H9 (cell line): ENCODE results near the gene SPAG17. TPM values are rescaled to one million over a fixed set of nuclear protein-coding genes. Genes with fewer than 3 reads are reported as not detected.

Experiments used
- DNase-seq: peaks from one replicate; pipeline ENCODE4 v3.0.0-alpha.2; 2017
- H2AFZ ChIP-seq: one replicate; pipeline ENCODE4 v1.6.1; 2013; ENCODE audit warnings: mild to moderate bottlenecking, low read length, control low read depth, moderate library complexity
- H2AK5ac ChIP-seq: 2 replicates; pipeline ENCODE4 v1.6.1; 2013; ENCODE audit warnings: low read length, control low read depth, mixed read lengths; ENCODE audit not compliant: insufficient read length
- H2BK120ac ChIP-seq: one replicate; pipeline ENCODE4 v1.6.1; 2013; ENCODE audit warnings: low read depth, mild to moderate bottlenecking, low read length, control low read depth, inconsistent platforms; ENCODE audit not compliant: poor library complexity, severe bottlenecking
- H2BK12ac ChIP-seq: 2 replicates; pipeline ENCODE4 v1.6.1; 2013; ENCODE audit warnings: low read length, control low read depth, mixed read lengths, low read depth; ENCODE audit not compliant: insufficient read length
- H2BK15ac ChIP-seq: 2 replicates; pipeline ENCODE4 v1.6.1; 2013; ENCODE audit warnings: low read depth, low read length, control low read depth
- H2BK20ac ChIP-seq: one replicate; pipeline ENCODE4 v1.6.1; 2013; ENCODE audit warnings: low read depth, mild to moderate bottlenecking, low read length, control low read depth, inconsistent platforms; ENCODE audit not compliant: poor library complexity, severe bottlenecking
- H2BK5ac ChIP-seq: 2 replicates; pipeline ENCODE4 v1.6.1; 2013; ENCODE audit warnings: low read length, control low read depth, mixed read lengths; ENCODE audit not compliant: insufficient read length
- H3K14ac ChIP-seq: 2 replicates; pipeline ENCODE4 v1.6.1; 2013; ENCODE audit warnings: low read length, control low read depth; ENCODE audit not compliant: insufficient read depth
- H3K18ac ChIP-seq: 2 replicates; pipeline ENCODE4 v1.6.1; 2013; ENCODE audit warnings: low read depth, mild to moderate bottlenecking, mixed read lengths, low read length, control low read depth; ENCODE audit not compliant: insufficient read length
- H3K23ac ChIP-seq: 2 replicates; pipeline ENCODE4 v1.6.1; 2013; ENCODE audit warnings: low read length, control low read depth, mixed read lengths, low read depth; ENCODE audit not compliant: insufficient read length
- H3K23me2 ChIP-seq: 2 replicates; pipeline ENCODE4 v1.6.1; 2013; ENCODE audit warnings: low read depth, mild to moderate bottlenecking, mixed read lengths, low read length, control low read depth; ENCODE audit not compliant: insufficient read length, poor library complexity, severe bottlenecking
- H3K27ac ChIP-seq: 2 replicates; pipeline ENCODE4 v1.5.1; 2013; ENCODE audit warnings: low read length, control low read depth, mixed read lengths, low read depth; ENCODE audit not compliant: insufficient read length
- H3K27me3 ChIP-seq: 2 replicates; pipeline ENCODE4 v1.6.1; 2013; ENCODE audit warnings: low read length, control low read depth, inconsistent platforms; ENCODE audit not compliant: insufficient read depth
- H3K4ac ChIP-seq: 2 replicates; pipeline ENCODE4 v1.6.1; 2013; ENCODE audit warnings: low read depth, mild to moderate bottlenecking, control low read depth, inconsistent platforms, low read length, moderate library complexity
- H3K4me1 ChIP-seq: 2 replicates; pipeline ENCODE4 v1.6.1; 2013; ENCODE audit warnings: low read length, control low read depth, inconsistent platforms; ENCODE audit not compliant: insufficient read depth
- H3K4me2 ChIP-seq: 2 replicates; pipeline ENCODE4 v1.6.1; 2013; ENCODE audit warnings: low read length, control low read depth, mixed read lengths; ENCODE audit not compliant: insufficient read length, insufficient read depth
- H3K56ac ChIP-seq: 2 replicates; pipeline ENCODE4 v1.6.1; 2013; ENCODE audit warnings: low read depth, mild to moderate bottlenecking, mixed read lengths, low read length, control low read depth; ENCODE audit not compliant: insufficient read length
- H3K79me1 ChIP-seq: 2 replicates; pipeline ENCODE4 v1.6.1; 2013; ENCODE audit warnings: low read depth, mild to moderate bottlenecking, moderate library complexity, low read length, control low read depth, inconsistent platforms; ENCODE audit not compliant: insufficient read depth, poor library complexity, severe bottlenecking
- H3K79me2 ChIP-seq: 2 replicates; pipeline ENCODE4 v1.6.1; 2013; ENCODE audit warnings: low read length, control low read depth, inconsistent platforms; ENCODE audit not compliant: insufficient read depth
- H3K9ac ChIP-seq: 2 replicates; pipeline ENCODE4 v1.6.1; 2013; ENCODE audit warnings: low read length, control low read depth, mixed read lengths; ENCODE audit not compliant: insufficient read length; ENCODE audit errors: extremely low read depth
- H3K9me3 ChIP-seq: one replicate; pipeline ENCODE4 v1.6.1; 2013; ENCODE audit warnings: low read depth, low read length, inconsistent platforms; ENCODE audit not compliant: control insufficient read depth
- H3T11ph ChIP-seq: one replicate; pipeline ENCODE4 v1.6.1; 2013; ENCODE audit warnings: mild to moderate bottlenecking, low read length, control low read depth, inconsistent platforms
- H4K20me1 ChIP-seq: one replicate; pipeline ENCODE4 v1.6.1; 2013; ENCODE audit not compliant: control insufficient read depth, insufficient read length, insufficient read depth
- H4K5ac ChIP-seq: 2 replicates; pipeline ENCODE4 v1.6.1; 2013; ENCODE audit warnings: low read depth, mild to moderate bottlenecking, mixed read lengths, low read length, control low read depth; ENCODE audit not compliant: insufficient read length
- H4K8ac ChIP-seq: replicated peaks from 2 replicates; pipeline ENCODE4 v1.6.1; 2013; ENCODE audit warnings: low read length, control low read depth, mixed read lengths, low read depth; ENCODE audit not compliant: insufficient read length
- H4K91ac ChIP-seq: 2 replicates; pipeline ENCODE4 v1.6.1; 2013; ENCODE audit warnings: low read depth, mild to moderate bottlenecking, moderate library complexity, mixed read lengths, low read length, control low read depth; ENCODE audit not compliant: insufficient read length
- H3K27ac Mint-ChIP-seq, 3 experiments: 2 replicates in 2 of 3; 3 replicates in 1 of 3; pipeline ENCODE4 v1.8.0; 2020 to 2021; ENCODE audit warnings: mixed read lengths in 3 of 3, mild to moderate bottlenecking in 1 of 3, moderate library complexity in 1 of 3
- H3K27me3 Mint-ChIP-seq: 2 replicates; pipeline ENCODE4 v1.8.0; 2021; ENCODE audit warnings: low read depth, mild to moderate bottlenecking, moderate library complexity, mixed read lengths
- H3K36me3 Mint-ChIP-seq, 3 experiments: 2 replicates in 2 of 3; 3 replicates in 1 of 3; pipeline ENCODE4 v1.8.0; 2020 to 2021; ENCODE audit warnings: low read depth in 3 of 3, mixed read lengths in 3 of 3; ENCODE audit not compliant: insufficient read depth in 1 of 3
- H3K4me1 Mint-ChIP-seq, 2 experiments: 2 replicates each; pipeline ENCODE4 v1.8.0; 2020; ENCODE audit warnings: mixed read lengths in 2 of 2
- H3K4me3 Mint-ChIP-seq, 2 experiments: 2 replicates in 1 of 2; 3 replicates in 1 of 2; pipeline ENCODE4 v1.8.0; 2020 to 2021; ENCODE audit warnings: mild to moderate bottlenecking in 2 of 2, mixed read lengths in 2 of 2, moderate library complexity in 1 of 2
- H3K9me3 Mint-ChIP-seq, 2 experiments: 2 replicates in 1 of 2; 3 replicates in 1 of 2; pipeline ENCODE4 v1.8.0; 2020; ENCODE audit warnings: mild to moderate bottlenecking in 2 of 2, mixed read lengths in 2 of 2, moderate library complexity in 1 of 2
- CTCF ChIP-seq: fragments of 200-600 bp; sonication (generic); conservative IDR thresholded peaks from 3 replicates; pipeline ENCODE4 v1.8.0; 2021; ENCODE audit warnings: antibody characterized with exemption, mild to moderate bottlenecking
- WGBS: extraction: QIAGEN DNeasy Blood & Tissue Kit; methylation state at CpG from one replicate; pipeline ENCODE4 v1.1.7; 2013; ENCODE audit warnings: missing lambda C conversion rate, low lambda C conversion rate, mixed read lengths; ENCODE audit not compliant: insufficient read length; ENCODE audit errors: extremely low coverage; 5-methylcytosine and 5-hydroxymethylcytosine counted together
- total RNA-seq: library from RNA; stranded (reverse); gene quantifications from 2 replicates; pipeline ENCODE4 v1.2.1, GENCODE V29; 2021

SPAG17 gene
- total RNA-seq, 1 experiment from 2014 or later: 0.37 TPM

- Histone ChIP-seq H2AFZ (no peak overlapping the region), H3K79me1 (no peaks in the 10 kb centered on the region), H4K91ac (no peak overlapping the region), H4K20me1 (no peaks in the 10 kb centered on the region), H2BK120ac (no peak overlapping the region), H2BK12ac (no peak overlapping the region), H3K23ac (no peak overlapping the region), H3K9me3 (no peaks in the 10 kb centered on the region), H4K8ac (no peak overlapping the region), H3K4me2 (no peak overlapping the region), H2AK5ac (no peak overlapping the region), H2BK20ac (no peak overlapping the region), H3T11ph (no peak overlapping the region), H2BK5ac (no peak overlapping the region), H3K56ac (no peak overlapping the region), H3K79me2 (no peaks in the 10 kb centered on the region), H3K27ac (no peak overlapping the region), H3K14ac (no peak overlapping the region), H3K4me1 (no peaks in the 10 kb centered on the region), H3K18ac (no peak overlapping the region), H3K9ac (no peak overlapping the region), H2BK15ac (no peak overlapping the region), H4K5ac (no peak overlapping the region), H3K27me3 (no peaks in the 10 kb centered on the region), H3K4ac (no peak overlapping the region), H3K23me2 (no peaks in the 10 kb centered on the region)
- H3K4me1 Mint-ChIP-seq: no peaks in the 10 kb centered on the region; a peak in 2 of 4 replicates
- no peaks in the 10 kb centered on the region for H3K9me3 Mint-ChIP-seq
- no peaks in the 10 kb centered on the region; the same call in 1 of the 2 replicates for H3K27me3 Mint-ChIP-seq
- no peak overlapping the region for H3K27ac Mint-ChIP-seq
- no peak for TF ChIP-seq CTCF
- DNase-seq: no peak
- WGBS: no CpG with 5 or more reads among the region's 6 CpGs
- H3K36me3 Mint-ChIP-seq: peaks cover 0 to 1% (median 0%) of the 10 kb centered on the region in 3 experiments; a peak in 2 of 7 replicates
- no peak overlapping the region for H3K4me3 Mint-ChIP-seq
Observed at GRCh38 chr1:118209648-118210047, 24.6 kb upstream of the SPAG17 start.
